G401.6 (cell line): ENCODE measurements around the gene ALCAM.

Experiments
- FAIRE-seq: peaks from 2 replicates; lab custom pipeline; 2012; peaks lifted over from hg19 to GRCh38; lab: Jason Lieb, UNC

ALCAM gene

DNA sequence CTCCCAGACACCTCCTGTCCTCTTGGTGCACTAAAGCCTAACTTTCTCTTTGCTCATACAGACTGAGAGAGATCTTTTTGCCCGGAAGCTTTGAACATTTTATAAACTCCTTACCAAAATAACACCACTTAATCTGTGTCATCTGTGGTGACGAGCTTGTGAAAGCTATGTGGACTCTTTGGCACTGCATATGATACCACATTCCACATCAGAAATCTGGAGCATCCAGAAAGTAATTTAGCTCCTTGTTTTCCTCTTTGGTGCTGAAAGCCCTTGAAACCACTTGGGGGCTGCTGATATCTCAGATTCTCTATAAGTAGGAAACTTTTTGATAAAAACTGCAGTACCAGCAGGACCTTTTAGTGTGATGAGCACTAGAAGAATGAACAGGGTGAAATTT lies 128.3 kb downstream of the ALCAM start:
- FAIRE-seq, result no peak

DNA sequence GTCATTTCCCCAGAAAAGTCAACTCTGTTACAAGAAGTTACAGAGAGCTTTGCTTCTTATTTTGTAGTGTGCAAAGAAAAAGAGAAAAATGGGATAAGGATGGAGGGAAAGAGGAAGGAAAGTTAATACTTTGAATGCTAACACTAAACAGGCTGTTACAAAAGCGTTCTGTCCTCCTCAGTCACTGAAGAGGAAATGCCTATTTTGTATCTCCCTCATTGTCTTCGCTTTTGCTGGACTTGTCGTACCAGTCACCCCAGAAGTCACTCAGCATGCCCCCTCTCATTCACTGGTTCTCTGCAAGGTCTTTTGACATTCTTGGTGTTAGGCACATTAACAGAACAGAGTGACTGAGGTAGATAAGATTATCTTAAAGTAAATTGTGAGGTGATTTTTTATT lies 129.6 kb downstream of the ALCAM start:
- FAIRE-seq, result no peak

- FAIRE-seq, result no peak
These were observed 130.7 kb downstream of the ALCAM start for GRCh38 chr3:105497386-105497785.

- FAIRE-seq, result no peak
These were observed 133.3 kb downstream of the ALCAM start for GRCh38 chr3:105499961-105500360.

GRCh38 chr3:105502333-105502732 lies 135.6 kb downstream of the ALCAM start:
- FAIRE-seq, result no peak

- no peak for FAIRE-seq
These were observed 136.5 kb downstream of the ALCAM start for GRCh38 chr3:105503191-105503593.

- no peak for FAIRE-seq
These were observed 137.8 kb downstream of the ALCAM start for GRCh38 chr3:105504440-105504951.

GRCh38 chr3:105505170-105505569 lies 138.5 kb downstream of the ALCAM start:
- FAIRE-seq, result no peak

GRCh38 chr3:105511031-105511430 lies 144.3 kb downstream of the ALCAM start:
- no peak for FAIRE-seq

DNA sequence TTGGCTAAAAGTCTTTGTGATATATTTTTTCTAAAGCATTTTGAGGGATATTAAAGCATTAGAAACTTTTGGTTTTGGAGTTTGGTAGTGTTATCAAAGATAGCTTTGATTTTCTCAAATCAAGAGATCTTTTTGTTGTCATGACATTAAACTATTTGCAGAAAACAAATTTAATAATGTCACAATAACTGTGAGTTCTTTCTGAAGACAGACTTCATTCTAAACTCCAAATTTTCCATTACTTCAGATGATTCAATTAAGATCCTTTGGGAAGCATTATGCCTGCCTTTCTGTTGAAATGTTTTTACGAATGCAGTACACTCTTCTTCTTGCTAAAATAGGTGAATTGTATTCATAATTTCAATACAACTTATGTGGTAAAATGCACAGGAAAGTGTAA lies 145.4 kb downstream of the ALCAM start:
- no peak for FAIRE-seq

- FAIRE-seq, result no peak
These were observed 146.3 kb downstream of the ALCAM start for GRCh38 chr3:105513042-105513441.

DNA sequence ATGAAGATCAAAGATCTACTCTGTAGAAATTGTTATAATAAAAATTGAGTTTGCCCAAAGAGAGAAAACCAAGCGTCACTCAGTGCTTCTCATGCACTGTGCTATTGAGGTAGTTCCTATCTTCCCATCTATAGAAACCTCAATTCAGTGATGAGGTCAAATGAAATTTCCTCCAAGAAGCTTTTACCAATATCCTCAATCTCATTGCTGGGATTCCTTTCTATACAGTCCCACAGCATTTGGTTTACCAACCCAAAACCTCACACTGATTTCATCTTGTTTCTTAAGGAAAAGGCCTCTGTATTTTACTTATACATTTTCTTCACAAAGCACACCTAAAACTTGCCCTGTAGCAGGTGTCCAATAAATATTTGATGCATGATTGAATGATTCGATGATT lies 147.2 kb downstream of the ALCAM start:
- no peak for FAIRE-seq

- no peak for FAIRE-seq
These were observed 148.7 kb downstream of the ALCAM start for GRCh38 chr3:105515372-105515771.

- no peak for FAIRE-seq
These were observed 150.3 kb downstream of the ALCAM start for GRCh38 chr3:105516972-105517371.

GRCh38 chr3:105518203-105518602 lies 151.5 kb downstream of the ALCAM start:
- FAIRE-seq, result no peak

DNA sequence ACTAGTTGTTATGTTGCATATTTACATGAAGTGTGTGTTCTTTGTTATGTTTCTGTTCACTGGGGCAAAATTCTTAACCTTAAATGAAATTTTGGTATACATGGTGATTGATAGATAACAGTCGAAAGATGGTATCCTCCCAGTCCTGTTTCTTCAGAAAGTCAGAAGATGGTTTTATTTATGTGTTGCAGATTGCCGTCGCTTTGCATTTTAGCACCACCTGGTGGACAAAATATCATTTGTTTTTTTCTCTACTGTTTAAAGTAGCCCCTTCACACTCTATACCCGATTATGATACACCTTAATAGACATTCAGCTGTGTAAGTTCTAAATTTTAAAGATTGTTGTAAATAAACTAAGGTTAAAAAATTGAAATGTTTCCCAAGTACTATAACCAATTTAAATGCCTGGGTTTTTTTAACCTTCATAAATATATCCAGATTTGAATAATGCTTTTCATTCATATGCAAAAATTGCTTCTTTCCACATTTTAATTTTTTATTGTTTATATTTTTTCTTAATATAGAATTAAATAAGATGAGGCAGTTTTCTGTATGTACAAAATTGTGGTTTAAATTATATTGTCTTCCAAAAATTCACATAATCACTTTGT lies 152.2 kb downstream of the ALCAM start:
- peak; percentile 73 for FAIRE-seq

DNA sequence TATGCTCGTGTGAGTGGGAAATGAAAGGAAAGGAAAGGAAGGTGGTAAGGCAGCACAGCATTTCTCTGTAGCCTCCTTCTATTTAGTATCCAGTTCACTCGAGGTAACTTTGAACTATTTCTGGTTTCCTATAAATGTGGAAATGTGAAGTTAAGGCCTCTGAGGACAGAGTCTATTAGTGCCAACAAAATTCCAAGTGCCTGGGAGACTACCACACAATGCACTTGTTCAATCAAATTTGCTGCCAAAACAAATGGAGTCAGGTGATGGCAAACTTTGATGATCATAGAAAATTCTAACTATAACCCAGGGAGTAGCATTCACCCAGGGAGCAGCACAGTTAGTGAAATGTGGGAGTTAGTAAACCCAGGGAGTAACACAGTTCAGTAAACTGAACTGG lies 155.1 kb downstream of the ALCAM start:
- FAIRE-seq, result no peak

- FAIRE-seq, result no peak
These were observed 156.8 kb downstream of the ALCAM start for GRCh38 chr3:105523501-105523900.

DNA sequence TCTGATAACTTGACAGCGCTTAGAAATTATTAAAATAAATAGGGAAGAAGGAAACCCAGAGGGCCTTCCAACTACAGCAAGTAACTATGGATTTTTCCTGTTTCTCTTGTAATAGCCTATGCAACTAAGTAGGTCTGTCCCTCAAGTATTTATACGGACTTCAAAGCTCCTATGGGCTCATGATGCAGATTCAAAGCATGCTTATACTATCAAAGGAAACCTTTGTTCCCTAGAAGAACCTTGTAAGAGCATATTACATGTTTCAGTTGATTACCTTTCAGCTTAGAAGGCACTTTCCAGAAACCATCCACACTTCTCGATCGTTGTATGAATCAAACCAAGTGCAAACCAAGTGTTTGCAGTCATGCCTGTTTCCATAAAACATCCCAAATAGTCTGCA lies 158.8 kb downstream of the ALCAM start:
- FAIRE-seq, result no peak

DNA sequence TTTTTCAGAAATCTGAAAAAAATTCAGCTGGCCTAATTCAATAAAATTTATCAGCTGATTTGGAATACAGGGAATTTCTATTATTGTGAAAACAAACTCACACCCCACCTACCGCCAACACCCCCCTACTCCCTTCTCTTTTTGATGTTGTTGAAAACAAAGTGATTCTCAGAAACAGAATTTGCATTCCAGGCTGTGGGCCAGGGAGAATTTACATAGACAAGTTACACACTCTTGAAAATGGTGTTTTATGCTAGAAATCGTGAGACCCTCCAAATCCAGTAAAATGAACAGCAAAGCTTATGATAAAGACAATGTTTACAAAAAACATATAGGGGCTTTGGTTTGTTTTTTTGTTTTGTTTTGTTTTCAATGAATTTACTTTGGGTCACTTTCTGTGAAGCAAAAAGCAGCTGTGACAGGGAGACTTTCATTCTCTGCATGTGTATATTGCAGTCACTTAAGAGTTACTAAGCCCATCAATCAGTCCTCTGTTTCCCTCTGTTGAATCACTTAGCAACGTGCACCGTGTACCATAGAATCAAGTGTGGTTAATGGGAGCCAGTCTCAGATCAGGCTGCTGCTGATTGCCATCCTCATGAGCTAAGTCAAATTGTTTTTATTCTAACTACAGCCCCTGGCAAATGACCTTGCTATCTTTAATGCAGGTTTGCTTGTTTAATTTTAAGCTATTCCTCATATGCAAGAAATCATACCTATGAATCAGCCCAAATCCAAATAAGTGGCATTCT lies 159.8 kb downstream of the ALCAM start:
- FAIRE-seq, result no peak

- FAIRE-seq, result no peak
These were observed 160.8 kb downstream of the ALCAM start for GRCh38 chr3:105527535-105527934.

DNA sequence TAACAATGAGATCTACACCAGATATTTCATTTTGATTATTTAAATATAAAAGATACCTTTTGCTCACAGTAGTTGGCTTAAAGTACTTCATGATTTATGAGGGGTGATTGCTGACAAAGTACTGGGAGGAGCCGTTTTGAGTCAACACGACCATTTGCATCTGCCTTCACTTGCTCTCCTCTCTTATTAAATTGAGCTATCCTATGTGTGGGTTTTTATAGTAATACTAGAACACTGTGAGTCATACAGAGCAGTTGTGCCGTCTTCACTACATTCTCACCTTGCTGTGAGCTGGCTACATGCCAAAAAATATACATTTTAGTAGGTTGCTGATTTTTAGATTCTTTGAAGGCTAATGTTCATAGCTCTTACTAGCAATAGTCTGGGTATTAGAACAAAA lies 161.2 kb downstream of the ALCAM start:
- no peak for FAIRE-seq

GRCh38 chr3:105528955-105529354 lies 162.2 kb downstream of the ALCAM start:
- no peak for FAIRE-seq

GRCh38 chr3:105529456-105529855 lies 162.7 kb downstream of the ALCAM start:
- FAIRE-seq, result no peak
